RKO (cell line): Measurements from ENCODE around the gene RNASE11.
"Not testable (repeated sequence)": the region's sequence is repeated elsewhere in the genome, so short reads cannot be mapped to it uniquely, and the experiment has no call there.

Source experiments
- DNase-seq: peaks from one replicate; pipeline ENCODE4 v3.0.0-alpha.2; 2016; ENCODE audit warnings: low spot score

Gene RNASE11

GRCh38 chr14:20587489-20588154 lies at the start of gene RNASE11:
TSS of gene RNASE11 (minus strand) at chr14:20588001.
- no peak for DNase-seq

DNA sequence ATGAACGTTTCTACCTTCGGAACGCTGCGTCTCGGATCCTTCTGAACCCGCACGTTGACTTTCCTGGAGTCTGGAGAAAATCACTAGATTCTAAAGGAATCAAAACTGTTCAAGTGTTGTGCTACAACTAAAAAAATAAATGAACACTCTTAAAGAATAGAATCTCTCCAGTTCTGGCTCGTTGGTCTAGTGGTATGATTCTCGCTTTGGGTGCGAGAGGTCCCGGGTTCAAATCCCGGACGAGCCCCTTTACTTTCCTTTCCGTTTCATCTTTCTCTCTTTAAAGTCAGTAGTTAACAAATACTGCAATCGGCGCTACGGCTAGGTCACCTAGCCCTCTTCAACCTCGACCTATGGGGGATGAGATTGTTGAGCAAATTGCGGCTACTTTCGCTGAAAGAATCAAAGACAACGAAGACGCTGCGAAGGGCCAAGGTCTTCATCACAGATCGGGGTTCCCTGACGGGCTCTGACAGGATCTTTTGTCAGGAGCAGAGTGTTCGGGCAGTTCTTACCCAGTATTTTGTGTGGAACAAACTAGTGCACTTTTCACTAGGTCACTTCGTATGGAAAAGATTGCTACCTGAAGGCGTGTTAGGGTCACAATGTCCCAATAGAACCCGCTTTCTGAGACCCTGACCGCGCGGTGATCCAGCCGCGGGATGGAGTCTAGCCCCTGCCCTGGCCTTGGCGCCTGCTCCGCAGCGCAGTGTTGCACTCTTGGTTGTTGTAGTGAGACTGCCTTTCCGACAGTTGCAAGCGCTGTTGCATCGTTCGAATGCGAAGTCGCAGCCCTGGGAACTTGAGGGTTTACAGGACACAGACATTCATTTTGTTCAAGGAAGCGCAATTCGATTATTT lies 45.3 kb upstream of the RNASE11 start:
- DNase-seq: peak; percentile 89

DNA sequence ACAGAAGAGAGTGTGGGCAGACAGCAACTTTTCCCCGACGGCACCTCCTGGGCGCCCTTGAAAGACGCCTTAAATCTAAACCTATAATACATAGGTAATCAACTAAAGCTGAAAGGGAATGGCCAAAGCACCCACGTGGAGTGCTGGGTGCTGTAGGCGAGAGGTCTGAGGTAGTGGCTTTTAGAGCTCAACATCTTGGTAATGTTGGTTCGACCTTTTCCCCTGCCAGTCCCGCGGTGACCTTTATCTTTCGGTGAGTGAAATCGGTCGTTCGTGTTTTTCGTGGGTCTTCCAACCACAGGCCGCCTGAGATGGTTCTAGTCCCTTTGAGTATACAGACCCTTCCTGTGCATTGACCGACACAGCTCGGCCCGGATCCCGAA lies 44.6 kb upstream of the RNASE11 start:
- peak; percentile 44 for DNase-seq

GRCh38 chr14:20631880-20632389 lies 44.1 kb upstream of the RNASE11 start:
- DNase-seq: peak; percentile 88

- peak; percentile 70 for DNase-seq
Measured at GRCh38 chr14:20631023-20631879, 43.5 kb upstream of the RNASE11 start.

DNA sequence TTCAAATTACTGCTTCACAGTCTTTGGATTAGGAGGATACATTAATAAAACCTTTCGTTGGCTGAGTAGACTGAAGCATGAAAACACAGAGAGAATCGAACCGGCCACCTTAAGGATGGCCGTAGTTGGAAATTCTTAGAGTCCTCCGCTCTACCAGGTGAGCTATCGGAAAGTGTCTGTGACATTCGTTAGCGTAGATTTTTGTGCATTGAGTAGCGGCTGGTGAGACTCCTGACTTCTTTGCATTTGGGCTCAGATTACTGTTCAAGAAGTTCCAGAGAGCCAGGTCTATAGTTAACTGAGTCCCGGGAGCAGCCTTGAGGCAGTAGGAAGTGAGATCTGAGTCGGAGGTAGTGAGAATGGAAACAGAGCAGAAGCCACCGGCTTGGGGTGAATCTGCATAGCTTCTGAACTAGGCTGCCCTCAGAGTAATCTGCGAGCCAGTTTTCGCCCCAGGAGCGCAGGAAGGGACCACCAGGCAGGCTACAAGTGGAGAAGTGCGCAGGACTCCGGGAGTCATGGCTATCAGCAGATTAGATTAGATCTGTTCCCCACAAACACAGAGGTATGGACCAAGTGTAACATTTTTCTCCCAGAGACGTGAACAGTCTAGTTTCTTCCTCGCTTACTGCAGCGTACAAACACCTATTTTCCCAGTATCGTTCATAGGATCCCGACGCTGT lies 42.7 kb upstream of the RNASE11 start:
- peak; percentile 86 for DNase-seq

DNA sequence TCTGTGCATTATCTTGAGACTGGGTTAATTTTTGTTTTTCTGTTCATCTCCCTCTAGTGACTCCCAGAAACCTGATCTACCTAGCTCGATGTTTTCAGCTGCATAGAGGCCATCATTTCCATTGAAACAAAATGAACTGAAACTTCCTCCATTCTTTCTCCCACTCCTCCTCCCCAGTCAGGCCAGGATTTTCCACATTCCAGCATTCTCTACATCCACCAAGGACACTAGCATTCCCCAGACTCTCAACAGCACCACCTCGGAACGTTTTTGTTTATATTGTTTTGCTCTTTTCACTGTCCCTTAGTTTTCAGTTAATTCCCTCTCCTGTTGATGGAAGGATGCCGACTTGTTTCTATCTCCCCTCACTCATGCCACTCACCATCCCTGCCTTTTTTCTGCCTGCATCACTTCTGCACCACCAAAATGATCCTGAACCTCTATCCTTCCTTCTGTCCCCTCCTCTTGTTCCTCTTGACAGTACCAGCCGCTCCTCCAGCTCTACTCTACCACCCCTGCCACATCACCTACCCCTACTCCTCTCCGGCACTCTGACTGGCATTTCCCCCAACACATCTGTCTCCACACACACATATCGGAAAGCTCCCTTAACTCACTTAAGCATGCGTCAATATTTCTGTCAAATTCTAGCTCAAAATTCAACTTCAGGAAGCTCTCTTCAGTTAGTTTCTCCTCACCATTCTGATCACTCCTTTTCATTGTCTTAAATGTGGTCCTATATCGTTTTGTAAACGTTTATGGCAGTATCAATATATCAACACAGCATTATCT lies 40.5 kb upstream of the RNASE11 start:
- no peak for DNase-seq

- no peak for DNase-seq
Measured at GRCh38 chr14:20627346-20628027, 39.7 kb upstream of the RNASE11 start.

DNA sequence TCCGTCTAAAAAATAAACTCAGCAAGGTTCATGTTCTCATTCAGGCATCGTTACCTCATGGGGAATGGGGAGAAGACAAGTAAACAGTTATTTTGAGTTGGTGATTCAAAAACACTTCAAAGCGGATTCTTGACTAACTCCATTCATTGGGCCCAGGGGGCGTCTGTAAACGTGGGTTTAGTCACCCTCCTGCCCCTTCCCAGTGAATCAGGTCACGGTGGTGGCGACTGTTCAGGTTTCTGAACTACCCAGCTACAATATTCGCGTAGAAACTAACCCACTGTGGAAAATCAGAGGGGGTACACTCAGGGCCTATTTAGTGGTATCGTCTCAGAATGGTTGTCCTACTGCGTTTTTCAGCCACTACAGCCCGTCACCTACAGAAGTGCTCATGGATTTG lies 38.5 kb upstream of the RNASE11 start:
- DNase-seq: no peak

DNA sequence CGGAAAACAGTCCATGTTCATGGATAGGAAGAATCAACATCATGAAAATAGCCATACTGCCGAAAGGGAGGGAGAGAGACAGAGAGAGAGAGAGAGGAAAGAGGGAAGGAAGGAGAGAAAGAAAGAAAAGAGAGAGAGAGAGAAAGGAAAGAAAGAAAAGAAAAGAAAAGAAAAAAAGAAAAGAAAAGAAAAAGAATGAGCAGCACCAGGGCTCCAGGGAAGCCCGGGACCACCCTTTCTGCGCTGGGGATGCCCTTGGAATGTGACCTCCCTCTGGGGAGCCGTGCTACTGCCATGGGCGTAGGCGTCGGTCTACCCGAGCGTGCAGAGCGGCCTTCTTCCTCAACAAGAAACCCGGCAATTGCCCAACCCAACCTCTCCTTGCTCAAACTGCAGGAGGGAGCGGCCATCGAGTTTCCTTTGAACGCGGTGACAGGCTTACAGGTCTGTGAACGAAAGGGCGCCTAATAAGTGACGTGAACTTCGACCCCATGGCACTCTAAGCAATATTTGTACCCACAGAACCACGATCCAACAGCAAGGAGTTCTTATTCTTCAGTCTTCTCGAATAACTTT lies 36.8 kb upstream of the RNASE11 start:
- DNase-seq: peak; percentile 82

DNA sequence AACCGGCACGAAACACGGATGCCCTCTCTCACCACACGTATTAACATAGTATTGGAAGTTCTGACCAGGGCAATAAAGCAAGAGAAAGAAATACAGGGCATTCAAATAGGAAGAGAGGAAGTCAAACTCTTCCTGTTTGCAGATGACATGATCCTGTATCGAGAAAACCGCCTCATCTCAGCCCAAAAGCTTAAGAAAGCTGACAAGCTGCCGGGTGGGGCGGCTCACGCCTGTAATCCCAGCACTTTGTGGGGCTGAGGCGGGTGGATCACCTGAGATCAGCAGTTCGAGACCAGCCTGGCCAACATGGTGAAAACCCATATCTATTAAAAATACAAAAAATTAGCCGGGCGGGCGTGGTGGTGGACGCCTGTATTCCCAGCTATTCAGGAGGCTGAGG lies 36.0 kb upstream of the RNASE11 start:
- no peak for DNase-seq

DNA sequence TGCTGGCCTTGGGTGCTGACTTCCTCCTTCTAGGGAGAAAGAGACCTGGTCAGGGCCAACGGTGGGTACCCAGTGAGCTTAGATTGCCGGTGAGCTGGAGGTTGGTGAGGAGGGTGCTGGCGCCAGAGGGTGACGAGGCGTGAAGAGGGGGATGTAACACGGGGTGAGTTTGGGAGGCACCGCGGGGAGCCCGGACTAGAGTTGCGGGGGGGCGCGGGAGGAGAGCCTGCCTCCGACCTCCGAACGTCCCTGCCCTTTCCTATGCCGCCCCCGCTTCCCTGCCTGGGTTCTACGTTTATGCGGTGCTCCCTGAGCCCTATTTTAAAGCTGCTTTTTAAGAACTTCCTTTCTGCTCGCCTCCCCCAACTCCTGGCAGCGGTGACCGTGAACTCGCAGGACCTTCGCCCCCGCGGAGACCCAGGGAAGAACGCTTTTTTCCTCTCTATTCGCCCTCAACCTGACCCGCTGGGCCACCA lies 35.1 kb upstream of the RNASE11 start:
- no peak for DNase-seq

GRCh38 chr14:20620798-20621478 lies 33.1 kb upstream of the RNASE11 start:
- no peak for DNase-seq

DNA sequence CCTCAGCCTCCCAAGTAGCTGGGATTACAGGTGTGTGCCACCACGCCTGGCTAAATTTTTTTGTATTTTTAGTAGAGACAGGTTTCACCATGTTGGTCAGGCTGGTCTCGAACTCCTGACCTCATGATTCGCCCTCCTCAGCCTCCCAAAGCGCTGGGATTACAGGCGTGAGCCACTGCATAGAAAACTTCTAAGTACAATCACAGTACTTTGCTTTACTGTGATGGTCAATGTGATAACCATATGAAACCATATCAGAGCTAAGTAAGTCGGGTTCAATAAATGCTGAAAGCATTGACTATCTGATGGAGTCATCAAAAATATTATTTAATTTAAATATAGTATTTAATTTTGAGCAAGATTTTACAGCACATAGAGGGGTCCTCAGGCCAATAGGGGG lies 31.9 kb upstream of the RNASE11 start:
- not testable (repeated sequence) for DNase-seq

DNA sequence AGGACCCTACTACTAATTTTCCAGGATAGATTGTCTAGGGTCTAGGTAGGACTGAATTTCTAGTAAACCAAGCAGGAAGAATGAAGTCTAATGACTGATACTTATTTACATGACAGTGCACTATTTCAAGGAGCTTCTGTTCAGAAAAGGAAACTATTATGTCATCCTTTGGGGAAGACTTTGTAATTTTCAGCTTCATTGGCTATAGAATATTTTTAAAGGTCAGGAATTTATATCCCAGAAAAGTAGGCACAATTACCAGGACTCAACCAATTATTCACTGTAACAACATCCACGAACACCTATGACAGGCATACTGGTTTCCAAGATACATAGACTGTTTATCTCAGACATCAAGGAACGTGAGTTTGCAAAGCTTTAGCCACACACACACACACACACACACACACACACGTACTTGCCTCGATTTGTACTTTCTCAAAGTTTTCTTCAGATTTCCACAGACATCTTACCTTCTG lies 30.5 kb upstream of the RNASE11 start:
- no peak for DNase-seq

GRCh38 chr14:20617138-20618003 lies 29.6 kb upstream of the RNASE11 start:
- no peak for DNase-seq

DNA sequence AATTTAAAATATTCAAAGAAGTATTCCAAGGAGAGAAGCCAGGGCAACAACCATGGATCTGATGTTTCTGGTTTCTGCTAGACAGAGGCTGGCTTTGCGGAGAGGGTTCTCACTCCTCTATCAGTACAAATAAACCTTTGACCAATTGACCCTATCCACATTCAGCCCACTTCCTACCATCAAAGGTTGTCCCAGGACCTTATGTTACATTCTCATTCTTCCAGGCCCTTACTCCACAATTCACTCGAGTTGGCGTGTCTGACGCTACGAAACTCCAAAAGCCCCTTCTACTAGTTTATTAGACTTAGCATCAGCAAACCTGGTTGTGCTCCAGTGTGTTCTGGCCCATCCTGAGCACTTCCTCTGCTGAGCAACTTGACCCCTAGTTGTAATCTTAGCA lies 28.2 kb upstream of the RNASE11 start:
- DNase-seq: no peak
